GM18907 (cell line): ENCODE measurements around the gene GPR89B.
"Not testable (repeated sequence)": the region's sequence is repeated elsewhere in the genome, so short reads cannot be mapped to it uniquely, and the experiment has no call there.

Source experiments
- ATAC-seq: cut with Tn5 transposase; IDR thresholded peaks from one replicate; pipeline ENCODE4 v1.9.1; 2021; ENCODE audit warnings: mild to moderate bottlenecking, moderate library complexity; ENCODE audit not compliant: unreplicated experiment

The GPR89B gene

GRCh38 chr1:148027004-148027403 lies 98.8 kb downstream of the GPR89B start:
- ATAC-seq: not testable (repeated sequence)

GRCh38 chr1:148032247-148032646 lies 104.0 kb downstream of the GPR89B start:
- ATAC-seq: not testable (repeated sequence)

- not testable (repeated sequence) for ATAC-seq
Measured at GRCh38 chr1:148032690-148033089, 104.5 kb downstream of the GPR89B start.

GRCh38 chr1:148033147-148033546 lies 104.9 kb downstream of the GPR89B start:
- not testable (repeated sequence) for ATAC-seq

GRCh38 chr1:148037850-148038461 lies 109.7 kb downstream of the GPR89B start:
- peak; percentile 18 for ATAC-seq

GRCh38 chr1:148038462-148039333 lies 110.5 kb downstream of the GPR89B start:
- peak; percentile 86 for ATAC-seq
